A549 (cell line): ENCODE results near the gene LCAT. TPM values are rescaled to one million over a fixed set of nuclear protein-coding genes. Genes with fewer than 3 reads are reported as not detected.

ENCODE experiments used
- ATAC-seq, 2 experiments: fragments of 200-7000 bp in 1 of 2; fragments of >200 bp in 1 of 2; cut with Nextera tagmentation in 1 of 2; cut with Tn5 transposase in 1 of 2; 3 replicates each; pipeline versions ENCODE4 v1.8.0 to v1.9.1; 2018 to 2020; ENCODE audit warnings: mild to moderate bottlenecking in 1 of 2, moderate library complexity in 1 of 2
- CTCF ChIA-PET: fragments of 300-600 bp; sonication (Branson Sonifier 250); formaldehyde crosslinking; extraction: SDS; loops from one replicate; lab custom pipeline; 2021; ENCODE audit warnings: antibody characterized with exemption, inconsistent platforms; lab: Yijun Ruan, JAX
- POLR2A ChIA-PET: fragments of 350-600 bp; formaldehyde crosslinking; extraction: SDS; loops from one replicate; lab custom pipeline; 2021; ENCODE audit warnings: antibody characterized with exemption, inconsistent platforms; lab: Yijun Ruan, JAX
- DNase-seq, 2 experiments: peaks; one replicate each; pipeline versions ENCODE4 v3.0.0 to v3.0.0-alpha.2; 2011 to 2016; ENCODE audit warnings: low read depth in 1 of 2, low spot score in 1 of 2
- FAIRE-seq: peaks from 2 replicates; lab custom pipeline; 2011; peaks lifted over from hg19 to GRCh38; lab: Jason Lieb, UNC
- H3K27ac ChIP-seq, 2 experiments: fragments of >200 bp; sonication (Bioruptor Twin); formaldehyde crosslinking; 3 replicates each; pipeline ENCODE4 v1.5.1; 2016 to 2017
- H3K4me1 ChIP-seq: fragments of >200 bp; sonication (Bioruptor Twin); formaldehyde crosslinking; 3 replicates; pipeline ENCODE4 v1.6.1; 2016
- H3K4me2 ChIP-seq: fragments of >200 bp; sonication (Bioruptor Twin); formaldehyde crosslinking; 3 replicates; pipeline ENCODE4 v1.6.1; 2016
- H3K4me3 ChIP-seq: fragments of >200 bp; sonication (Bioruptor Twin); formaldehyde crosslinking; 3 replicates; pipeline ENCODE4 v1.5.1; 2016
- H3K9me3 ChIP-seq: fragments of >200 bp; sonication (Bioruptor Twin); formaldehyde crosslinking; 3 replicates; pipeline ENCODE4 v1.6.1; 2016
- ATOH8 ChIP-seq: fragments of 250-450 bp; sonication (Bioruptor Pico); IDR thresholded peaks from 2 replicates; pipeline ENCODE4 v1.5.0; 2020; ENCODE audit warnings: low read depth, mild to moderate bottlenecking, moderate library complexity
- CBX2 ChIP-seq: fragments of 200-600 bp; sonication (generic); IDR thresholded peaks from 2 replicates; pipeline ENCODE4 v1.6.1; 2016; ENCODE audit warnings: low read depth, mild to moderate bottlenecking, borderline replicate concordance
- CHD2 ChIP-seq: fragments of 150-350 bp; IDR thresholded peaks from 2 replicates; pipeline ENCODE4 v1.6.1; 2014; ENCODE audit warnings: low read length; ENCODE audit not compliant: partially characterized antibody
- CTCF ChIP-seq: fragments of >200 bp; sonication (Bioruptor Twin); formaldehyde crosslinking; IDR thresholded peaks from 3 replicates; pipeline ENCODE4 v1.5.1; 2016
- E2F6 ChIP-seq: IDR thresholded peaks from 2 replicates; pipeline ENCODE4 v1.6.1; 2012; ENCODE audit warnings: low read depth, borderline replicate concordance
- EHF ChIP-seq: fragments of 250-450 bp; sonication (Bioruptor Pico); IDR thresholded peaks from 2 replicates; pipeline ENCODE4 v1.5.0; 2020; ENCODE audit warnings: mild to moderate bottlenecking
- EP300 ChIP-seq, 2 experiments: fragments of >200 bp; sonication (Bioruptor Twin); formaldehyde crosslinking; IDR thresholded peaks; 2 replicates in 1 of 2; 3 replicates in 1 of 2; pipeline ENCODE4 v1.6.1; 2016 to 2017
- ESRRA ChIP-seq: fragments of 150-350 bp; IDR thresholded peaks from 2 replicates; pipeline ENCODE4 v1.6.1; 2014; ENCODE audit warnings: mild to moderate bottlenecking, low read length, borderline replicate concordance
- FOSL2 ChIP-seq, 2 experiments: fragments of 450-650 bp in 1 of 2; fragments of >200 bp in 1 of 2; sonication (Bioruptor Twin) in 1 of 2; formaldehyde crosslinking; IDR thresholded peaks; 2 replicates each; pipeline versions ENCODE4 v1.5.0 to v1.6.1; 2016 to 2020; ENCODE audit warnings: mild to moderate bottlenecking in 1 of 2, moderate library complexity in 1 of 2
- HDAC2 ChIP-seq: fragments of 200-600 bp; sonication (generic); IDR thresholded peaks from 2 replicates; pipeline ENCODE4 v1.6.1; 2016
- HES2 ChIP-seq: fragments of >200 bp; sonication (Bioruptor Twin); formaldehyde crosslinking; IDR thresholded peaks from 2 replicates; pipeline ENCODE4 v1.6.1; 2016
- HEYL ChIP-seq: fragments of 250-450 bp; sonication (Bioruptor Pico); IDR thresholded peaks from 2 replicates; pipeline ENCODE4 v1.8.0; 2021; ENCODE audit warnings: mild to moderate bottlenecking, moderate library complexity
- HOXB5 ChIP-seq: fragments of 250-450 bp; sonication (Bioruptor Pico); IDR thresholded peaks from 2 replicates; pipeline ENCODE4 v1.5.0; 2020; ENCODE audit warnings: mild to moderate bottlenecking, moderate library complexity
- MAFK ChIP-seq: fragments of 450-650 bp; IDR thresholded peaks from 2 replicates; pipeline ENCODE4 v1.6.1; 2014; ENCODE audit not compliant: partially characterized antibody
- MAZ ChIP-seq: fragments of 150-350 bp; IDR thresholded peaks from 2 replicates; pipeline ENCODE4 v1.6.1; 2014; ENCODE audit warnings: antibody characterized with exemption, low read depth, low read length, borderline replicate concordance
- NFE2L2 ChIP-seq: fragments of 150-350 bp; conservative IDR thresholded peaks from 2 replicates; pipeline ENCODE4 v1.6.1; 2014; ENCODE audit warnings: low read length
- NPAS2 ChIP-seq: fragments of 250-450 bp; sonication (Bioruptor Pico); IDR thresholded peaks from 2 replicates; pipeline ENCODE4 v1.8.0; 2022; ENCODE audit warnings: mild to moderate bottlenecking, moderate library complexity, borderline replicate concordance
- NR3C1 ChIP-seq: fragments of >200 bp; sonication (Bioruptor Twin); formaldehyde crosslinking; IDR thresholded peaks from 3 replicates; pipeline ENCODE4 v1.6.1; 2017
- PHF8 ChIP-seq: fragments of 200-600 bp; sonication (generic); IDR thresholded peaks from 2 replicates; pipeline ENCODE4 v1.6.1; 2016; ENCODE audit warnings: low read depth, mild to moderate bottlenecking, antibody characterized with exemption, moderate library complexity, borderline replicate concordance
- POLR2A ChIP-seq: IDR thresholded peaks from 2 replicates; pipeline ENCODE4 v1.6.1; 2012; ENCODE audit warnings: mild to moderate bottlenecking, low read length
- POLR2AphosphoS2 ChIP-seq: conservative IDR thresholded peaks from 2 replicates; pipeline ENCODE4 v1.6.1; 2012; ENCODE audit warnings: low read length, improper control_type of control experiment, inconsistent platforms
- RAD21 ChIP-seq, 2 experiments: fragments of >200 bp in 1 of 2; sonication (Bioruptor Twin) in 1 of 2; formaldehyde crosslinking in 1 of 2; IDR thresholded peaks in 1 of 2; conservative IDR thresholded peaks in 1 of 2; 2 replicates in 1 of 2; 3 replicates in 1 of 2; pipeline ENCODE4 v1.6.1; 2012 to 2018; ENCODE audit warnings: inconsistent platforms in 1 of 2
- RCOR1 ChIP-seq: fragments of 150-350 bp; IDR thresholded peaks from 2 replicates; pipeline ENCODE4 v1.6.1; 2014; ENCODE audit warnings: antibody characterized with exemption, low read length, low read depth
- SMC3 ChIP-seq: fragments of >200 bp; sonication (Bioruptor Twin); formaldehyde crosslinking; IDR thresholded peaks from 3 replicates; pipeline ENCODE4 v1.6.1; 2018; ENCODE audit warnings: inconsistent platforms
- SREBF2 ChIP-seq: fragments of 450-650 bp; IDR thresholded peaks from 2 replicates; pipeline ENCODE4 v1.6.1; 2014; ENCODE audit warnings: mild to moderate bottlenecking, moderate library complexity
- ZC3H11A ChIP-seq: fragments of 450-650 bp; IDR thresholded peaks from 2 replicates; pipeline ENCODE4 v1.6.1; 2014; ENCODE audit warnings: antibody characterized with exemption, mild to moderate bottlenecking
- ZSCAN20 ChIP-seq: fragments of 250-450 bp; sonication (Bioruptor Pico); IDR thresholded peaks from 2 replicates; pipeline ENCODE4 v1.8.0; 2022; ENCODE audit warnings: mild to moderate bottlenecking, moderate library complexity
- WGBS: methylation state at CpG from one replicate; pipeline ENCODE4 v1.1.6; 2017; ENCODE audit errors: missing lambda C conversion rate; 5-methylcytosine and 5-hydroxymethylcytosine counted together
- polyA plus RNA-seq, 4 experiments: library from polyadenylated mRNA; depleted of rRNA in 3 of 4; stranded (reverse); fragments of >200 nt; fragmentation: RNase III in 1 of 4; extraction: RNeasy Plus Mini Kit Qiagen cat#74134 plus additional on column Dnase treatment in 1 of 4; gene quantifications; 2 replicates in 3 of 4; 3 replicates in 1 of 4; pipeline ENCODE4 v1.2.3, GENCODE V29; 2011 to 2017
- TF ChIP-seq, protein P1 (sequence below): fragments of 150-350 bp; IDR thresholded peaks from 2 replicates; pipeline ENCODE4 v1.6.1; 2014; ENCODE audit warnings: low read depth, mild to moderate bottlenecking, low read length
- TF ChIP-seq, protein P2 (sequence below): IDR thresholded peaks from 2 replicates; pipeline ENCODE4 v1.6.1; 2012

The LCAT gene
- polyA plus RNA-seq, 2 of the 4 experiments (the other 2 are of a cell fraction): 1.7 to 8.4 TPM

- peak; percentile 87 for TF ChIP-seq CTCF
- no peak for TF ChIP-seq CBX2
- TF ChIP-seq NPAS2 (CRISPR knock-in tag): no peak
- no peak for TF ChIP-seq MAFK
- TF ChIP-seq HEYL (CRISPR knock-in tag): no peak
- TF ChIP-seq ZSCAN20: no peak
- TF ChIP-seq ESRRA: no peak
- TF ChIP-seq, protein P1, sequence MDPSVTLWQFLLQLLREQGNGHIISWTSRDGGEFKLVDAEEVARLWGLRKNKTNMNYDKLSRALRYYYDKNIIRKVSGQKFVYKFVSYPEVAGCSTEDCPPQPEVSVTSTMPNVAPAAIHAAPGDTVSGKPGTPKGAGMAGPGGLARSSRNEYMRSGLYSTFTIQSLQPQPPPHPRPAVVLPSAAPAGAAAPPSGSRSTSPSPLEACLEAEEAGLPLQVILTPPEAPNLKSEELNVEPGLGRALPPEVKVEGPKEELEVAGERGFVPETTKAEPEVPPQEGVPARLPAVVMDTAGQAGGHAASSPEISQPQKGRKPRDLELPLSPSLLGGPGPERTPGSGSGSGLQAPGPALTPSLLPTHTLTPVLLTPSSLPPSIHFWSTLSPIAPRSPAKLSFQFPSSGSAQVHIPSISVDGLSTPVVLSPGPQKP: no peak
- TF ChIP-seq SMC3: peak; percentile 78
- TF ChIP-seq ZC3H11A: no peak
- TF ChIP-seq SREBF2: no peak
- TF ChIP-seq RAD21 (conservative IDR thresholded peaks at IDR 0.05 in 1 of 2, IDR thresholded peaks at IDR 0.05 in 1 of 2): peak; percentile 80 to 90
- TF ChIP-seq E2F6: no peak
- no peak for TF ChIP-seq POLR2A
- TF ChIP-seq HES2: no peak
- no peak for TF ChIP-seq RCOR1
- TF ChIP-seq HDAC2: no peak
- TF ChIP-seq, protein P2, sequence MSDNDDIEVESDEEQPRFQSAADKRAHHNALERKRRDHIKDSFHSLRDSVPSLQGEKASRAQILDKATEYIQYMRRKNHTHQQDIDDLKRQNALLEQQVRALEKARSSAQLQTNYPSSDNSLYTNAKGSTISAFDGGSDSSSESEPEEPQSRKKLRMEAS: peak; percentile 22; the same call in 1 of the 2 replicates
- TF ChIP-seq EP300 (IDR thresholded peaks at IDR 0.05): no peak
- no peak for TF ChIP-seq MAZ
- TF ChIP-seq NFE2L2: no peak
- TF ChIP-seq NR3C1: no peak
- no peak for TF ChIP-seq EHF (CRISPR knock-in tag)
Observed at GRCh38 chr16:67928561-67929364, 15.2 kb downstream of the LCAT start (continued).

DNA sequence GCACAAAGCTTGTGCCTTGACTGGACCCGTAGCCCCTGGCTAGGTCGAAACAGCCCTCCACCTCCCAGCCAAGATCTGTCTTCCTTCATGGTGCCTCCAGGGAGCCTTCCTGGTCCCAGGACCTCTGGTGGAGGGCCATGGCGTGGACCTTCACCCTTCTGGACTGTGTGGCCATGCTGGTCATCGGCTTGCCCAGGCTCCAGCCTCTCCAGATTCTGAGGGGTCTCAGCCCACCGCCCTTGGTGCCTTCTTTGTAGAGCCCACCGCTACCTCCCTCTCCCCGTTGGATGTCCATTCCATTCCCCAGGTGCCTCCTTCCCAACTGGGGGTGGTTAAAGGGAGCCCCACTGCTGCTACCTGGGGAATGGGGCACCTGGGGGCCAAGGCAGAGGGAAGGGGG lies 15.8 kb downstream of the LCAT start:
- no peaks in the 10 kb centered on the region for H3K9me3 ChIP-seq
- no peaks in the 10 kb centered on the region for H3K4me1 ChIP-seq
- 50% methylated on average over 7 of the region's 7 CpGs for WGBS
- peak in 1 of 2 experiments; percentile 9; a peak in 3 of 6 replicates for ATAC-seq
- no peak for DNase-seq
- no peak overlapping the region for H3K4me2 ChIP-seq
- TF ChIP-seq HEYL (CRISPR knock-in tag) (no peak), POLR2AphosphoS2 (no peak; the same call in 1 of the 2 replicates), EHF (CRISPR knock-in tag) (no peak), ATOH8 (CRISPR knock-in tag) (no peak), HOXB5 (CRISPR knock-in tag) (no peak), PHF8 (no peak), CHD2 (no peak), HDAC2 (no peak), NFE2L2 (no peak), FOSL2 (IDR thresholded peaks at IDR 0.05) (no peak), FOSL2 (CRISPR knock-in tag; IDR thresholded peaks at IDR 0.05) (no peak)
- no peak overlapping the region for H3K4me3 ChIP-seq
- no peak overlapping the region for H3K27ac ChIP-seq
- POLR2A ChIA-PET: no interaction called here
- no peak for FAIRE-seq
- CTCF ChIA-PET: interaction anchor here (0.6 to 22.2 kb wide), 31 partner anchors 9 to 437 kb away, joined by 3 to 370 read pairs (median 6); partner anchors contain the start of genes EDC4, NRN1L, PSKH1 and PSMB10
